A549 (cell line): Measurements from ENCODE around the gene KBTBD6.

Experiments
- CEBPB ChIP-seq, 2 experiments: fragments of >200 bp in 1 of 2; sonication (Bioruptor Twin) in 1 of 2; formaldehyde crosslinking in 1 of 2; IDR thresholded peaks; 2 replicates each; pipeline ENCODE4 v1.6.1; 2012 to 2016
- HOXA7 ChIP-seq: fragments of 250-450 bp; sonication (Bioruptor Pico); IDR thresholded peaks from 2 replicates; pipeline ENCODE4 v1.5.0; 2020; ENCODE audit warnings: mild to moderate bottlenecking, moderate library complexity
- MAFK ChIP-seq: fragments of 450-650 bp; IDR thresholded peaks from 2 replicates; pipeline ENCODE4 v1.6.1; 2014; ENCODE audit not compliant: partially characterized antibody
- PHF8 ChIP-seq: fragments of 200-600 bp; sonication (generic); IDR thresholded peaks from 2 replicates; pipeline ENCODE4 v1.6.1; 2016; ENCODE audit warnings: low read depth, mild to moderate bottlenecking, antibody characterized with exemption, moderate library complexity, borderline replicate concordance
- POLR2A ChIP-seq: IDR thresholded peaks from 2 replicates; pipeline ENCODE4 v1.6.1; 2012; ENCODE audit warnings: mild to moderate bottlenecking, low read length
- TF ChIP-seq, protein P1 (sequence below): fragments of >200 bp; sonication (Bioruptor Twin); formaldehyde crosslinking; IDR thresholded peaks from 3 replicates; pipeline ENCODE4 v1.5.1; 2016
- TF ChIP-seq, protein P2 (sequence below): fragments of 200-600 bp; sonication (generic); IDR thresholded peaks from 2 replicates; pipeline ENCODE4 v1.6.1; 2016; ENCODE audit warnings: antibody characterized with exemption, mild to moderate bottlenecking, moderate library complexity

DNA sequence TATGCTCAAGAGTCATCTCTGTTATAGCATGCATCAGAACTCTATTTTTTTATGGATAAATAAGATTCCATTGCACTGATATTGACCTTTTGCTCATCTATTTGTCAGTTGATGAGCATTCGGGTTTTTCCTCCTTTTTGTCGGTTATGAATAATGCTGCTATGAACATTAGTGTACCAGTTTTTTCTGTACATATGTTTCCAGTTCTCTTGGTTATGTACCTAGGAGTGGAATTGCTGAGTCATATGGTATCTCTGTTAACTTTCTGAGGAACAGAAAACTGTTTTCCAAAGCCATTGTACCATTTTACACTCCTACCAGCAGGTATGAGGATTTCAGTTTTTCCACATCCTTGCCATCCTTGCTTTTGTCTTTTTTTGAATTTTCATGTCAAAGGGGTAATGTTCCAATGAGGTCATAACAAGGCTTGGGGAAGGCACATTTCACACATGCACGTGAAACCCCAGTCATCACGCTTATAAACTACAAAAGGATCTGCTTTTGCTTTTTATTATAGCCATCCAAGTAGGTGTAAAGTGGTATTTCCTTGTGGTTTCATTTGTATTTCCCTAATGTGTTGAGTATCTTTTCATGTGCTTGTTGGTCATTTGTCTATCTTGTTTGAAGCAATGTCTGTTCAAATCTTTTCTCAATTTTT lies 47.1 kb upstream of the KBTBD6 start:
- TF ChIP-seq CEBPB (IDR thresholded peaks at IDR 0.05) (no peak), POLR2A (no peak), MAFK (peak; percentile 88), PHF8 (no peak), HOXA7 (CRISPR knock-in tag) (no peak)
- TF ChIP-seq, protein P1, sequence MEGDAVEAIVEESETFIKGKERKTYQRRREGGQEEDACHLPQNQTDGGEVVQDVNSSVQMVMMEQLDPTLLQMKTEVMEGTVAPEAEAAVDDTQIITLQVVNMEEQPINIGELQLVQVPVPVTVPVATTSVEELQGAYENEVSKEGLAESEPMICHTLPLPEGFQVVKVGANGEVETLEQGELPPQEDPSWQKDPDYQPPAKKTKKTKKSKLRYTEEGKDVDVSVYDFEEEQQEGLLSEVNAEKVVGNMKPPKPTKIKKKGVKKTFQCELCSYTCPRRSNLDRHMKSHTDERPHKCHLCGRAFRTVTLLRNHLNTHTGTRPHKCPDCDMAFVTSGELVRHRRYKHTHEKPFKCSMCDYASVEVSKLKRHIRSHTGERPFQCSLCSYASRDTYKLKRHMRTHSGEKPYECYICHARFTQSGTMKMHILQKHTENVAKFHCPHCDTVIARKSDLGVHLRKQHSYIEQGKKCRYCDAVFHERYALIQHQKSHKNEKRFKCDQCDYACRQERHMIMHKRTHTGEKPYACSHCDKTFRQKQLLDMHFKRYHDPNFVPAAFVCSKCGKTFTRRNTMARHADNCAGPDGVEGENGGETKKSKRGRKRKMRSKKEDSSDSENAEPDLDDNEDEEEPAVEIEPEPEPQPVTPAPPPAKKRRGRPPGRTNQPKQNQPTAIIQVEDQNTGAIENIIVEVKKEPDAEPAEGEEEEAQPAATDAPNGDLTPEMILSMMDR = no peak
- TF ChIP-seq, protein P2, sequence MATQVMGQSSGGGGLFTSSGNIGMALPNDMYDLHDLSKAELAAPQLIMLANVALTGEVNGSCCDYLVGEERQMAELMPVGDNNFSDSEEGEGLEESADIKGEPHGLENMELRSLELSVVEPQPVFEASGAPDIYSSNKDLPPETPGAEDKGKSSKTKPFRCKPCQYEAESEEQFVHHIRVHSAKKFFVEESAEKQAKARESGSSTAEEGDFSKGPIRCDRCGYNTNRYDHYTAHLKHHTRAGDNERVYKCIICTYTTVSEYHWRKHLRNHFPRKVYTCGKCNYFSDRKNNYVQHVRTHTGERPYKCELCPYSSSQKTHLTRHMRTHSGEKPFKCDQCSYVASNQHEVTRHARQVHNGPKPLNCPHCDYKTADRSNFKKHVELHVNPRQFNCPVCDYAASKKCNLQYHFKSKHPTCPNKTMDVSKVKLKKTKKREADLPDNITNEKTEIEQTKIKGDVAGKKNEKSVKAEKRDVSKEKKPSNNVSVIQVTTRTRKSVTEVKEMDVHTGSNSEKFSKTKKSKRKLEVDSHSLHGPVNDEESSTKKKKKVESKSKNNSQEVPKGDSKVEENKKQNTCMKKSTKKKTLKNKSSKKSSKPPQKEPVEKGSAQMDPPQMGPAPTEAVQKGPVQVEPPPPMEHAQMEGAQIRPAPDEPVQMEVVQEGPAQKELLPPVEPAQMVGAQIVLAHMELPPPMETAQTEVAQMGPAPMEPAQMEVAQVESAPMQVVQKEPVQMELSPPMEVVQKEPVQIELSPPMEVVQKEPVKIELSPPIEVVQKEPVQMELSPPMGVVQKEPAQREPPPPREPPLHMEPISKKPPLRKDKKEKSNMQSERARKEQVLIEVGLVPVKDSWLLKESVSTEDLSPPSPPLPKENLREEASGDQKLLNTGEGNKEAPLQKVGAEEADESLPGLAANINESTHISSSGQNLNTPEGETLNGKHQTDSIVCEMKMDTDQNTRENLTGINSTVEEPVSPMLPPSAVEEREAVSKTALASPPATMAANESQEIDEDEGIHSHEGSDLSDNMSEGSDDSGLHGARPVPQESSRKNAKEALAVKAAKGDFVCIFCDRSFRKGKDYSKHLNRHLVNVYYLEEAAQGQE = no peak
